HG03571 (cell line): ENCODE data around the gene TNFRSF18.
"Not testable (repeated sequence)": the region's sequence is repeated elsewhere in the genome, so short reads cannot be mapped to it uniquely, and the experiment has no call there.

Experiments used
- ATAC-seq: cut with Tn5 transposase; IDR thresholded peaks from one replicate; pipeline ENCODE4 v1.9.1; 2021; ENCODE audit not compliant: unreplicated experiment

The TNFRSF18 gene

DNA sequence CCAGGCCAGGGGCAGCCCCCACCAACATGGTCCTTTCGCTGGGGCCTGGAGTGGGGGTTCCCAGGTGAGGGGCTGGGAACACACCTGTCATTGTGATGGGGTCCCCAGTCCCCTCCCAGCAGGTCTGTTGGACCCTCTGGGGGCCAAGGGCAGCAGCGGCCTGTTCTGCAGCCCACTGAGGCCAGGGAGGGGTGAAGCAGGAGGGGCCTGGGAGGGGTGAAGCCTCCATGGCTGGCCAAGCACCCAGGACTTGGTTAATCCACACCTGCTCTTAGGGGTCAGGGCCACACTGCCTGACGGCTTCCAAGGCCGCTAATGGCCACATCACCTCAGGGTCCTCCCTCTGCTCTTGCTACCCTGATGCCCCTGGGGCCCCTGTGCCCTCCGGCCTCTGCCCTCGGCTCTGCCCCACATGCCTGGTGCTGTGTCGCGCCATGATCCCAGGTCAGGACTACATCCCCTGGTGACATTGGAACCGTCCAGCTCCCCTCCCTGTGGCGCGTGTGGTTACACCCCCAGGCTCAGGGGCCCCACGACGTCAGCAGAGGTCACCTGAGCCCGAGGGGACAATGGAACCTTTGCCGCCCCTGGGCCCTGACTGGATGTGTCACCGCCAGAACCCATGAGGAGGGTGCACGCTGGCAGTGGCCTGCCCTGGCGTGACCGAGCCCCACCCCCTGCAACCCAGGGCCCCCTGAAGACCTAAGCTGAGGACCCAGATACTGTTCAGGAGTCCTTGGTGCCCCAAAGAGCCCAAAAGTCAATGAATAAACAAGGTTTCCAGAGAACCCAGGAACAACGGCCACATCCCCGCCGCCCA, 7.0 kb downstream of the TNFRSF18 start:
- no peak for ATAC-seq

DNA sequence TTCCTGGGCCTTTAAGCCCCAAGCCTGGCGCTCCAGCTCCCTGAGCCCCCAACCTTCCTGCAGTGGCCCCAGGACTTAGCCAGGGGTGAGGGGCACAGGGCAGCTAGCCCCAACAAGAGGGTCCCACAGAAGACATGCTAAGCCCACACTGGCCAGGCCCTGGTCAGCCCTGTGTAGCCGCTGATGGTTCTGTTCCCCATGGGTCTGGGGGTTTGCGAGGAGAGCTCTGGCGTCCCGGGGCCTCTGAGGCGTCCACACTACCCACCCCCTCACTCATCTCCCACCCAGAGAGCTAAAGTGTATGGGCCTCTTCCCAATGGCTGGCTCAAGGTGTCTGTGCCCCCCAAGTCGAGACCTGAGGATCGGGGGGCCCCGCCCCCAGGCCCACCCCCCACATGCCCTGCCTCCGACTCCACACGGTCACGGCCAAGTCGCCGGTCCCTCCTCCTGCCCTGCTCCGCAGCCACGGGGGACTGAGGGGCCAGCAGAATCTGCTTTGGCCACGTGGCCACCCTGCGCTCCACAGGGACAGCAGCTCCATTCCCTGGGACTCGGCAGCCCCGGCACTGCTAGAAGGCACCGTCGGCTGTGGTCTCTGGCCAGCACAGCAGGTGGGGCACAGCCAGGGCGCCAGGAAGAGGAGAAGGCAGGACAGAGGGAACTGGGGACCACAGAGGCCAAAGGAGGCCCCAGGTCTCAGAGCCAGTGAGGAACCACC, 7.8 kb downstream of the TNFRSF18 start:
- no peak for ATAC-seq

DNA sequence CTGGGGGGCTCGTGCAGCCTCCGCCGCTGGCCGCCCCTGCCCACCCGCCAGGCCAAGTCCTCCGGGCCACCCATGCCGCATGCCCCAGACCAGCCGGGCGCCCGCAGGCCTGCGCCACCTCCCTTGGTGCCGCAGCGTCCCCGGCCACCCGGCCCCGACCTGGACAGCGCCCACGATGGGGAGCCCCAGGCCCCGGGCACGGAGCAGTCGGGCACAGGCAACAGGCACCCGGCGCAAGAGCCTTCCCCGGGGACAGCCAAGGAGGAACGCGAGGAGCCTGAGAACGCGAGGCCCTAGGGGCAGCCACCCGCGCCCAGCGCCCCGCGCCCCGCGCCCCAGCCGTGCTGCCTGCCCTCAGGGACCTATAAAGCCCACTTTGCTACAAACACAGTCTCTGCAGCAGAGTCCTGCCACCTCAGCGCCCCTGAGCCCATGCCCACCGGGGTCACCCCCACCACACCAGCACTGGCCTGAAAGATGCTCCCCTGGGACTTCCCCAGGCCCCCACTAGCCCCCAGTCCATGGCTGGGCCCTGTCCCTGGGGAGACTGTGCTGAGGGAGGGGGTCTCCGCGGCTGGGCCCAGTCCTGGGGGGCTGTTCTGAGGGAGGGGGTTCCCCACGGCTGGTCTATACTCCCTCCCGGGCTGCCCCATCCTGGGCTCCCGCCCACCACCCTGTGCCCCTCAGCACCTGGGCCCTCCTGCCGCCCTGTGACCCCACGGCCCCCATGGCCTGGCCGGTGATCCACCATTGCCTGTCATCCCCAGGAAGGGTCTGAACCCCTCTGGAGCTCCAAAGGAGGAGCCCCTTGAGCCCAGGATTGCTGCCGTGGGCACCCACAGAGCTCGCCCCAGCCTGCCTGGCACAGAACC, 8.6 kb downstream of the TNFRSF18 start:
- ATAC-seq: no peak

DNA sequence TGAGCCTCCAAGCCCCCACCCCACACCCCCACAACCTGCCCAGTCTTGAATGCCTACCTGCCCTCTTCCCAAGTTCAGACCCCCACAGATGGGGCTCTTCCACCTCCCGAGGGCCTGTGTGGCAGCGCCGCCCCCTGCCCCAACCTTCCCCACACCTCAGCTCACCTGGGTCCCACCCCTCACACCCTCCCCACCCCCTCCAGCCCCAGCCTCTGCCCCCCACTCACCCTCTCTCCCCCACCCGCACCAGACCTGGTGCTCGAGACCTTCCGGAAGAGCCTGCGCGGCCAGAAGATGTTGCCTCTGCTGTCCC, 9.2 kb downstream of the TNFRSF18 start:
- no peak for ATAC-seq

DNA sequence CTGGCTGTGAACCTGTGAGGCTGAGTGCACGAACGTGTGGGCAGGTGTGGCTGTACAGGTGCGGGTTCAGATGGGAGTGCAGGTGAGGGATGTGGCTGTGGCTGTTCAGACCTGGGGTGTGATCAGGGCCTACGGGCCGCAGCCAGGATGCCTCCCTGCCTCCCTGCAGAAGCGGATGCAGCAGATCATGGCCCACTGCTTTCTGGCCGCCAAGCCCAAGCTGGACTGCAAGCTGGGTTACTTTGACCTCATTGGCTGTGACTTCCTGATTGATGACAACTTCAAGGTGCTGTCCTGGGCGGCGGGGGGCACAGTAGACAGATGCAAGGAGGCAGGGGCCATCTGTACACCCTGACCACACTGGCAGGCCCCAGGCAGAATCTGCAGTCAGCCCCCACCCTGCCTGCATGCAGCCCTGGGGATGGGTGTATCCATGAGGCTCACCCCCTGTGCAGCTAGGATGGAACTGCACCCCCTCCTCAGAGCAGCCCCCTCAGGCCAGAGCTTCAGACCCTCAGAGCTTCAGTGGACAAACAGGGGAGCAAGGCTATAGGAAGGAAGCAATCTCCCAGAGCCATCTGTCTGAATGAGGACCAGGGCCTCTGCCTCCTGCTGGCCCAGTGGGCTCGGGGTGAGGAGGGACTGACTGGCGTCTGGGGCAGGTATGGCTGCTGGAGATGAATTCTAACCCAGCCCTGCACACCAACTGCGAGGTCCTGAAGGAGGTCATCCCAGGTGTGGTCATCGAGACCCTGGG, 9.8 kb downstream of the TNFRSF18 start:
- no peak for ATAC-seq

DNA sequence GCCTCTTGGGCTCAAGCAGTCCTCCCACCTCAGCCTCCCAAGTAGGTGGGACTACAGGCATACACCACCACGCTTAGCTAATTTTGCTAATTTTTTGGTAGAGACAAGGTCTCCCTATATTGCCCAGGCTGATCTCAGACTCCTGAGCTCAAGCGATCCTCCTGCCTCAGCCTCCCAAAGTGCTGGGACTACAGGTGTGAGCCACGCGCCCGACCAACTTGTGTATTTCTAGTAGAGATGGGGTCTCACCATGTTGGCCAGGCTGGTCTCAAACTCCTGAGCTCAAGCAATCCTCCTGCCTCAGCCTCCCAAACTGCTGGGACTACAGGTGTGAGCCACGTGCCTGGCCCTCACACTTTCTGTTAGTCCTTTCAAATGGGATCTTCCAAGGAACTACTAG, 10.7 kb downstream of the TNFRSF18 start:
- not testable (repeated sequence) for ATAC-seq

DNA sequence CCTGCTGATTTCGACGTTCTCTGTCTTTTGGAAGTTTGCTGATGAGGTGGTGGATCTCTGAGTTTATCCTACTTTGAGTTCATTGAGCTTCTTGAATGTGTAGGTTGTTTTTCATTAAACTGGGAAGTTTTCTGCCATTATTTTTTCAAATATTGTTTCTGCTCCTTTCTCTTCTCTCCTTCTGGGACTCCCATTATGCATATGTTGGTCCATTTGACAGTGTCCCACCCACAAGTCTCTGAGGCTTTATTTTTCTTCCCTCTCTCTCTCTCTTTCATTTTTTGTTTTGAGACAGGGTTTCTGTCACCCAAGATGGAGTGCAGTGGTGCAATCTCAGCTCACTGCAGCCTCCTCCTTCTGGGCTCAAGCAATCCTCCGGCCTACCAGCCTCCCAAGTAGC, 11.7 kb downstream of the TNFRSF18 start:
- no peak for ATAC-seq

DNA sequence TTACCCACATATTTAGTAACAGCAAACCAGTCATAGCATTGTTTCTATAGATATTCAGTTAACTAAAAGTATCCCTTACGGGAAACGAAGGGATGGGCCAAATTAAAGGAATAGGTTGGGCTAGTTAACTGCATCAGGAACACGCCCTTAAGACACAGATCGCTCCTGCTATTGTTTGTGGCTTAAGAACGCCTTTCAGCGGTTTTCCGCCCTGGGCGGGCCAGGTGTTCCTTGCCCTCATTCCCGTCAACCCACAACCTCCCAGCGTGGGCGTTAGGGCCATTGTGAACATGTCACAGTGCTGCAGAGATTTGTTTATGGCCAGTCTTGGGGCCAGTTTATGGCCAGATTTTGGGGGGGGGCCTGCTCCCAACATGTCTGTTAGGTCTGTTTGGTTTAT, 14.7 kb downstream of the TNFRSF18 start:
- no peak for ATAC-seq

DNA sequence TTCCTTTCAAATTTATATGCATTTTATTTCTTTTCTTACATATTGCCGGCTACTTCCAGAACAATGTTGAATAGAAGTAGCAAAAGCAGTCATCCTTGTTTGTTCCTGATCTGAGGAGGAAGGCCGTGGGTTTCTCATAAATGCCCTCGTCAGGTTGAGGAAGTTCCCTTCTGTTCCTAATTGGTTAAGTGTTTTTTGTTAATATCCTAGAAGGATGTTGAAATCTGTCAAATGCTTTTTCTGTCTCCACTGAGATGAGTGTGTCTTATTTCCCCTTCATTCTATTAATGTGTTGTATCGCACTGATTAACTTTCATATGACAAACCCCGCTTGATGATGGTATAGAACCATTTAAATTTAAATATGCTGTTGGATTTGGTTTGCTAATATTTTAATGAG, 17.3 kb downstream of the TNFRSF18 start:
- ATAC-seq: no peak

DNA sequence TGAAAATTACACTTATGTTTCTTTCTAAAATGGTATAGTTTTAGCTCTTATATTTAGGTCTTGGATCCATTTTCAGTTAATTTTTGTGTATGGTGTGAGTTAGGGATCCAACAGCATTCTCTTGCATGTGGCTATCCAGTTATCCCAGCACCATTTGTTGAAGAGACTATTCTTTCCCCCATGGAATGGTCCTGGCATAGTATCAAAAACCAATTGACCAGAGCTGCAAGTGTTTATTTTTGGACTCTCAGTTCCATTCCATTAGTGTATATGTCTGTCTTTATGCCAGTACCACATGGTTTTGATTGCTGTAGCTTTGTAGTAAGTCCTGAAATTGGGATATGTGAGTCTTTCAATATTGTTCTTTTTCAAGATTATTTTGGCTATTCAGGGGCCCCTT, 18.5 kb downstream of the TNFRSF18 start:
- no peak for ATAC-seq

DNA sequence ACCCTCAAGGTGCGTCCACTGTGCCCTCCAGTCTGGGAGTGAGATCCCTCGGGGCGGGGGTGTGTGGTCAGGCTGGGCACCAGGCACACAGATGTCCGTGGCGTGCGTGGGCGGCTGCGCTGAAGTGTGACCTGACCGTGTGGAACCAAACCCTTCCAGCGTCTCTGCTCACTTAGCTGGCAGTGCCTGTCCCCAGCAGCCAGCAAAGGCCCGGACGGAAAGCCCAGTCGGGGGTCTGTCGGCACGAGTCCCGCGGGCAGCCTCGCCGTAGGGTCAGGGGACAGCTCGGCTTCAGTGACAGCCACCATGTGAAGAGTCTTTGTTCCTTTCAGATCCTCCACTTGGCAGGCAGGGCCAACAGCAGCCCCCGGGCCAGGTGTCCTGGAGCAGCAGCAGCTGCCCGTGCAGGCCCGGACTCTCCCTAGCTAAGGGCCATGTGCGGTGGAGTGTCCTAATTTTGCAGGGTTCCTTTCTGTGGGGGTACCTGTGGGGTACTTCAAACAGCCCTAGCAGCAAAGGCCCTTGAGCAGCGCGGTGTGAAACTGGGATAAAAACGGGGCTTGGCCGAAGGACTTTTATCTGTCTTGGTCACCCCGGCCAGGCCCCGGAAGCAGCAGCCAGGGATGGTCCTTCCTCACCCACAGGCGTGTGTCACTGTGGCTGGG, 21.2 kb downstream of the TNFRSF18 start:
- no peak for ATAC-seq

DNA sequence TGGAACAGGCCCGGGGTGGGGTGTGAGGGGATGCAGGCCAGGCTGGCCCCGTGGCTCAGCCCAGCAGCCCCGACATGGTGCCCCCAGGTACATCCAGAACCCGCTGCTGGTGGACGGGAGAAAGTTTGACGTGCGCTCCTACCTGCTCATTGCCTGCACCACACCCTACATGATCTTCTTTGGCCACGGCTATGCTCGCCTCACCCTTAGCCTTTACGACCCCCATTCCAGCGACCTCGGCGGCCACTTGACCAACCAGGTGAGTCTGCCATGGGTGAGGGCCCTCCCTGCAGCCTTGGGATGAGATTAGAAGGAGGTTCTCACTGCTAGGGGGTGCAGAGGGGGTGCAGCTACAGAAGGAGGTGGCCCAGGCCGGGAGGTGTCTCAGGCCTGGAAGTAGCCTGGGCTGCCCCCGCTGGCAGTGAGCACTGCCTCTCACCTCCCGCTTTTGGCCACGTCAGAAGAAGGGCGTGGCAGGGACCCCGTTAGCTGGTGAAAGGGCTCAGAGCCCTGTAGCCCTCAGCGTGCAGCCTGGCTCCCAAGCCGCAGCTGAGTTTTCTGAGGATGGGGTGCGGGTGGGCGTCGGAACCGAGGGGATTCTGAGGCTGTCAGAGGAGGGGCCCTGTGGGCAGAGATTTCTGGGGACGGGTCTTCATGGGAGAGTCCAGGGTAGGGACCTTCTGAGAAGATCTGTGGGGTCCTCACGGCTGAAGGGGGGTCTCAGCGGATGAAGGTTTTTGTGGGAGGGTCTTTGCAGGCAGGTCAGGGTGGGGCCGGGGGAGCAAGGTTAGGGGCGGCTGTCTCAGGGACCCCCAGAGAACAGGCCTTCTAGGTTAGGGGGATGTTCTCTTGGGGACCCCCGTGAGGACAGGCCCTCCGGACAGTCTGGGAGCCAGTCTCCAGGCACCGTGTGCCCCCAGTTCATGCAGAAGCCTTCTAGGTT, 22.3 kb downstream of the TNFRSF18 start:
- no peak for ATAC-seq

DNA sequence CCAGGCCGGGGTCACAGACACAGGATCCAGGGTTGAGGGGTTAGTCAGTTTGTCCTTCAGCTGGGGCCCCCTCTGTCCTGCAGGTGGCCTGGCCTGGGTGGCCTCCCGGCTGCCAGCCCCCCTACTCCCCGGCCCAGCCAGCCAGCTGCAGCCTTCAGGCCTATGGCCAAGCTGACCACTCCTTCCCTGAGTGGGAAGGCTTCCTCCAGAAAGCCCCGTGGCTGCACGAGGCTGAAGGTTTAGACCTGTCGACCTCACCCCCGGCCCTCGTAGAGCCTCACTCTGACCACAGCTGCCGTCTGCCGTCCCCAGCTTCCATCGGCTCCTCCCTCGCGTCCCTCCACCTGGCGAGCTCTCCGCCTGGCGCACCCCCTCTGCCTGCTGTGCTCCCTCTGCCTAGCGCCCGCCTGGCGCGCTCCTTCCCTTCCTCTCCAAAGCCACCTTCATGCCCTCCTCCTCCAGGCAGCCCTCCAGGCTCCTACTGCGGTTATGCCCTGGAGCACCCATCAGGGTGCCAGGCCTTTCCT, 23.1 kb downstream of the TNFRSF18 start:
- ATAC-seq: no peak

DNA sequence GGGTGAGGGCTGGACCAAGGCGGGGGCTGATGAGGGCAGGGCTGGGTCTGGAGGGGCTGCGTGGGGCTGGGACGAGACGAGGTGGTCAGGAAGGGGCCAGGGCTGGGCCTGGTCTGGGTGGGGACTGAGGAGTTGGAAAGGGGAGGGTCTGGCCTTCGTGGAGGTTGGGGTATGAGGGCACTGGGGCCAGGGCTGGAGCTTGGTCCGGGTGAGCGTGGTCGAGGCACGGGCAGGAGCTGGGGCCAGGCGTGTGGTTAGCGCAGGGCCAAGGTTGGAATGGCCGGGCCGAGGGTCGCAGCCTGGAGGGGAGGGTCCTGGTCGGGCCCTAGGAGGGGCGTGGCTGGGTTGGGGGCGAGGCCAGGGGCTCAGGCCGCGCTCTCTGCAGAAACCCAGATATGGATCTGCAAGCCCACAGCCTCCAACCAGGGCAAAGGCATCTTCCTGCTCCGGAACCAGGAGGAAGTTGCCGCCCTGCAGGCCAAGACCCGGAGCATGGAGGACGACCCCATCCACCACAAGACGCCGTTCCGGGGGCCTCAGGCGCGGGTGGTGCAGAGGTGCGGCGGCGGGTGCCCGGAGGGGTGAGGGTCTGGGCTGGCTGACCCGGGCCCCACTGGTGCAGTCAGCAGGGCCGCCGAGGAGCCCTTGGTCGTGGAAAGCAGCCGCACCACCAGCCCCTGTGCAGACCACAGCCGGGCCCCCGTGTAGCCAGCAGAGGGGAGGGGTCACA, 23.7 kb downstream of the TNFRSF18 start:
- no peak for ATAC-seq

DNA sequence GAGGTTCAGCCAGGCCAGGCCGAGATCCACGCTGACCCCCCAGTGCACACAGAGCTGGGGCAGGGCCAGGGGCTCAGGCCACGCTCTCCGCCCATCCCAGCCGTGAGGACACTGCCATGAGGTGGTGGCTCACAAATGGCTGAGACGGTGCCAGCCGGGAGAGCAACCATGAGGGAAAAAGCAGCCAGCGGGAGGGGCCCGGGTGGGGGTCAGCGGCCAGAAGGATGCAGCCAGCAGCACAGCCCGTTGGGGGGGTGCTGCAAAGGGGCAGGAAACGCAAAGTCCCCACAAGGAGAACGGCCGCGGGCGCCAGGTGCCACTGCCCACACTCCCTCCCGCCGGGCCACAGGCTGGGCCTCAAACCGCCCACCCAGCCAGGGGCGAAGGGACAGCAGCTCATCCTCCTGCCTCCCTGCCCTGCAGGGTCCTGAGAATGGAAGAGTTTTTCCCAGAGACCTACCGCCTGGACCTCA, 24.4 kb downstream of the TNFRSF18 start:
- no peak for ATAC-seq

DNA sequence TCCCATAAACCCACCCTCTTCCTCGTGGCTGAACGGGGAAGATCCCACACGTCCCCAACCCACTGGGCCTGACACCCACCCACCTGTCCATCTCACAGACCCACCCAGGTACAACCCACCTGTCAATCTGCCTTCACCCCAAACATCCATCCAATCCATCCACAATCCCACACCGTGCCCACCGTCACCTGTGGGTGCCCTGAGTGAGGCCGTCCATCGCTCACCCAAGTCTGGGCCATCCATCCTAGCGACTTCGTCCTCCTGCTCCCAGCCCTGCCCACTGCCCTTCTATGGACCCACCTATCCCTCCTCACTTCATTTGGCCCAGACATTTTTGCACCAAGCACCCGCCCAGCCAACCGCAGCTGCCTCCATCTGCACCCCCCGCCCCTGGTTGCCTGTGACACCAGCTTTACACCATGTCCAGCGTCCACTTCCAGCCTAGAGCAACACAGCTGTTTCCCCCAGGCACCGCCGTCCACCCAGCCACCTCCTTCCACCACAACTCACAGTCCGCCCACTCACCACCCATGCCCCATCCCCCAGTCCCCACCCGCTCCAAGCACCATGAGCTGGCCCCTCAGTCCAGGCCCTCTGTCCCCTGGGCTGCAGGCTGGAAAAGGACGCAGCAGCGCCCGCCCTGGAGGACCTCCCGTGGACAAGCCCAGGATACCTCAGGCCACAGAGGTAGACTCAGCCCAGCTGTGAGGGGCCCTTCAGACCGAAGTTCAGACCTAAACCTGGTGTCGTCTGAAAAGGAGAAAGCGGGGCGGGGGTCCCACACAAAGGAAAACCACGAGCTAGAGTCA, 25.1 kb downstream of the TNFRSF18 start:
- ATAC-seq: no peak
